GM10847 (cell line): ENCODE measurements around the gene UNC5B.

Source experiments
- POLR2A ChIP-seq: IDR thresholded peaks from 2 replicates; pipeline ENCODE4 v1.6.1; 2011; ENCODE audit not compliant: insufficient read length; ENCODE audit errors: extremely low read depth

Gene UNC5B

DNA sequence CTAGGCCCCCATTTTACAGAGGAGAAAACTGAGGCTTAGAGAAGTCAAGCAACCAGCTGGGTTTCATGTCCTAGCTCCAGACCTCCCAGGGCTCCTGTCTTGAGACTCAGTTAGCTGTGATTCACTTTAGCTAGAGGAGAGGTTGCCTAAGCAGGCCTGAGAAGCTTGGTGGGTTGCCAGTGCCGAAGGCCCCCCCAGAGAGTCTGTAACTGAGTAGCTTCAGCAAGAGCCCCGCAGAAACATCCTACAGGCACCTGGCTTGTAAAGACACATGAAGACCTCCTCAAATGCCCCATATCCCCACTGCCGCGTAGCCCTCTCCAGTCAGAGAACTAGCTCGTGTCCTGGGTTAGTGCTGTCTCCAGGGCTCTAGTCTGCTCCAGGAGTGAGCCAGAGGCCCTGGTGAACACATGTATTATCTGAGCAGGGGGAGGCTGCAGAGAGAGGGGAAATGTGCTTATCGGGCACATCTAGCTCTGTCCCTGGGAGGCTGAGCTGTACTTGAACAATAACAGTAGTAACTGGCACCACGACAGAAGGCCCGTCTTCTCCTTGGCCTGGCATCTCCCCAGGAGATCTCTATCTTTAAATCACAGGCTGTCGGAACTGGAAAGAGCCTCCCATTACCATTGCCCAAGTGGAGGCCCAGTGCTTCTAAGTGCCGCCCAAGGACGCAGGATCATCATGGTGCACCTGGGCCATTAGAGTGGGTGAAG lies 28.9 kb downstream of the UNC5B start:
- no peak for TF ChIP-seq POLR2A

GRCh38 chr10:71241830-71242621 lies 29.7 kb downstream of the UNC5B start:
- TF ChIP-seq POLR2A: no peak

DNA sequence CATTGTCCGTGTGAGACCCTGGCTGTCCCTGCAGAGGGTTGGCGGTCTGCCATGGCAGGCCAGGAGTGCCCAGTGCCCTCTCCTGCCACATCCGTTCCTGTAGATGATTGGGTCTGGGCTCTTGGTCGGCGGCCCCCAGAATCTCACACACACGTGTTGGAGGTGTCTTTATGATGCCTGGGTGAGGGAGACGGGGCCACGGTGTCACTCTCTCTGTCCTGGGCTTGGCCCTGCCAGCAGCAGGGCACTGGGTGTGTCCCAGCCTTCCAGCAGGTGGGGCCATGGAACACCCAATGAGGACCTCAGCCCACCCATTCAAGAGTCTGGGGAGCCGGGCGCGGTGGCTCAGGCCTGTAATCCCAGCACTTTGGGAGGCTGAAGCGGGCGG lies 30.2 kb downstream of the UNC5B start:
- no peak for TF ChIP-seq POLR2A

DNA sequence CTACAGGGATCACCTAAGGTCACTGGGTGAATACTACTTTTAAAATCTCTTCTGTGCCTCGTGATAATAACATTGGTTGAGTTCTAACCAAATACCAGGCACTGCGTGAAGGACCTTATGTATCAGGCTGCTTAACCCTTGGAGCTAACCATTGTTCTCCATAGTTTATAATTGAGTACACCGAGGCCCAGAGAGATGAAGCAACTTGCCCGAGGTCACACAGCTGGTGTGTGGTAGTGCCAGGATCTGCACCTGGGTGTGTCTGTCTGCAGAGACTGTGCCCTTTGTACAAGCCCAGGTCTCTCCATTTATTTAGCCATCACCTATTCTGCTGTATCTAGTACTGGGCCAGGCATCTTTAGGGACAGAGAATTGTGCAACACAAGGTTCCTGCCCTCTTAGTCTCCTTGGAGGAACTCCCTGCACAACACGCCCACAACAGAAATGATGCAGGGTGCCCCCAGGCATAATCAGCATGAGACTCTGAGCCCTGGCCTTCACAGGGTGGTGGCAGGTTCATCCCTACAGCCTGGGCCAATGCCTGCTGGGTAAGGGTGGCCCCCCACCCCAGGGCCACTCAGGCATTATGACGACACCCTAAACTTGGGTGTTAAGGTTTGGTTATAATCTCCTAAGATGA lies 31.5 kb downstream of the UNC5B start:
- TF ChIP-seq POLR2A: no peak

GRCh38 chr10:71244431-71245419 lies 32.4 kb downstream of the UNC5B start:
- TF ChIP-seq POLR2A: no peak

DNA sequence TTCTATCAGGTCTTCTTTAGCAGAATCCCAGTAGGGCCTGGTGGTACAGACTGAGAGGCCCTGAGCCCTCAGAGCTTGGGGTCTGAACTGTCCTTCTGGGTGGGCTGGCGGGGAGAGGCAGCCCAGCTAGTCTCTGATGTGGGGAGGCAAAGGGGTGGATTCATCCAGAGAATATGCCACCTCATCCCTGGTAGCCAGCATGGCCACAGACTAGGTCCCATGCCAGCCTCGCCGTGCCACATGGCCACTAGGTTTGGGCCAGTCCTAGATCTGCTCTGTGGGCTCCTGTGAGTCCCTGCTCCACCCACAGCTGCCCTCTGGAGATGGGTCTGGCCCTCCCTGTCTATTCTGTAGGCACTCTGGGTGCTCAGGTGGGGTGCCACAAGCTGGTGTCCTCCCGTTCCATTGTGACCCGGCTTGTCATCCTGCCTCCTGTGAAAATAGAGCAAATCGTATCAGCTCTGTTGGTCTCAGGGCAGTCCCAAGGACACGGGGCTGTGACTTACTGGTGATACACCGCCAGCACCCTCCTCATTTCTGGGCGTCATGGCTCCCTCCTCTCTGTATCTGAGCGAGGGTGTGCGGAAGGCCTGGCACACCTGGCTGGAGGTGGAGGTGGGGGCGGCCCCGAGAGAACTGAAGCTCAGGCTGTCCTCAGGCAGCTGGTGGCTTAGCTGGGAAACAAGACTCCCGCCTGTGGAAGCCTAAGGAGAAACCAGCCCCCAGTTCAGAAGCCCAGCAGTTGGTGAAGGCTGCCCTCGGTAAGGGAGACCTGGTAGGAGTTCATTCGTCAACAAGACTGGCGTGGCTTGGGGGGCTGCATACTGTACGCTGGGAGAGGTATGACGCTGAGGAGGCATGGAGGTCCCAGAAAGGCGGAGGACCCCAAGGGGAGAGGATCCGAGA lies 33.3 kb downstream of the UNC5B start:
- no peak for TF ChIP-seq POLR2A

DNA sequence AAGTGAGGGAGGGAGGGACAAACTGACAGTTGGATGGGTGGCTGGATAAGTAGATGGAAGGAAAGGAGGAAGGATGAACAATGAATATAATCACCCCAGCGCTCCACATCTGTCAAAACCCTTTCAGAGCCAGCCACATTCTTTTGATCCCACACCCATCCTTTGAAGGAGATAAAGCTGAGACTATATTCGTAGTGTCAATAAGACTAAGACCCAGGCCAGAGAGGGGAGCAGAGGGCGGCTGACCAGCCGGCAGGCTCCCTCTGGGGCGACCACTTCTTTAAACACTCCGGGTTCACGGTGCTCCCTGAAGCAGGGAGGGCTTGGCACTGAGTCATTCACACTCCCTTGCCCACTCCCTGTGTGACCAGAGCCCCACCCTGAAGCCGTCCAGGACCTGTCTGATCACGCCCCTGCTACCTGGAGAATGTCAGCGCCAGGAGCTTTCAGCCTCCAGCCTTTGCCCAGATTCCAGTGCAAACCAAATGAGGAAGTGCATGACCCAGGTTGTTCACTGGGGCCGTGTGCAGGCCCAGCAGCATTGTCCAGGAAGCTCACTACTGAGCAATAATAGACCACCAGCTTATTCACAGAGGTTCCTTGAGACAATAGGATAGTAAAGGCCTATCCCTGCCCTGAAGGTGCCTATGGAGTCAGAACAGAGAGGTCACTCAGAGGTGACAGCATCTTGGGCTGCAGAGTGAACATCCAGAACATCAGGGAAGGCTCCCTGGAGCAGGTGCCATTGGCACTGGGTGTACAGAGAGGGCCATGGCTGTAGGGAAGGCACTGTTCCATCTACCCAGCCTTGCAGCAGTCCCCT lies 34.4 kb downstream of the UNC5B start:
- TF ChIP-seq POLR2A: no peak

DNA sequence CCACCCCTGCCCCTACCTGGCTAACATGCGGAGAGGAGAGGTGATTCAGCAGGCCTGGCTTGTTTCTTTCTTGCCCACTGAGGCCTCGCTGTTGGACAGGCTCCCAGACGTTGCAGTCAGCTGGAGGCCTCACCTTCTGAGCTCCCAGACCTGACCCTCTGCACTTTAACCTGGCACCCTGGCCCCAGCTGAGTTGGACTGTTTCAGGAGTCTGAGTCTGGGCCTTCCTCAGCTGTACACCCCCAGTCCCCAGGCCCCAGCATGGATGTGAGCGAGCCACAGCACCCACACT lies 35.0 kb downstream of the UNC5B start:
- no peak for TF ChIP-seq POLR2A

GRCh38 chr10:71247804-71248203 lies 35.4 kb downstream of the UNC5B start:
- TF ChIP-seq POLR2A: no peak

- TF ChIP-seq POLR2A: no peak
These were observed 35.8 kb downstream of the UNC5B start for GRCh38 chr10:71248210-71248609.

DNA sequence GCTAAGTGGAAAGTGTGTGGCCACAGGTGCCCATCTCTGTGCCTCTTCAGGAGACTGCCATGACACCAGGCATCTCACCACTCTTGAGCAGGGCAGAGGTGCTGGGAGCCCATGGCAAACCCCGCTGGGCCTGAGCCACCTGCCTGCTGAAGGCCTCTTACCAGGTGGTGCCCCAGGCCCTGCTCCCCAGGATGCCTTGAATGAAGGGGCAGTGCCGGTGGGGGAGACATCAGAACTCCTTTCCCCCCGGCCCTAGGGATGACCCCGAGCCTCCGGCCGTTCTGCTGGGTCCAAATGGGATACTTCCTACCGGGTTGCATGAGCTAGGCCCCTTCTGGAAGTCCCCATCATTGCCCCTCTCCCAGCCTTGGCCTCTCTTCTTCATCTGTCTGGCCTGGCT lies 37.6 kb downstream of the UNC5B start:
- TF ChIP-seq POLR2A: no peak

GRCh38 chr10:71250405-71250804 lies 38.0 kb downstream of the UNC5B start:
- no peak for TF ChIP-seq POLR2A

DNA sequence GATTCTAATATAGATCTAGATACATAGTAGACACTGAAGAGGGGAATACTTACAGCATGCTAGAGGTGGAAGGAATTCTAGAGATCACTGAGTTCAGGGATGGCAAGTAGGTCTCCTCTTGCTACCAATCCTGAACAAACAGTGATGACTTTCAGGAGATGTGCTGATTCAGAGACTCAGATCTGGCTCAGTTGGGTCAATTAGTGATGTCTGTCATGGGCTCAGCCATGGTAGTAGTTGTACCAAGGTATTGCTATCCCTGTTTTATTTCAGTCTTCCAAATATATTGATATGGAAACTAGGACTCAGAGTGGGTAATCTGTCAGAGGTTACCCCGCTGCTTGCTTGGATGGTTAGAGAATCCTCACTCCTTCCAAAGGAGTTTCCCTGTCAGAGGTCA lies 38.5 kb downstream of the UNC5B start:
- no peak for TF ChIP-seq POLR2A

DNA sequence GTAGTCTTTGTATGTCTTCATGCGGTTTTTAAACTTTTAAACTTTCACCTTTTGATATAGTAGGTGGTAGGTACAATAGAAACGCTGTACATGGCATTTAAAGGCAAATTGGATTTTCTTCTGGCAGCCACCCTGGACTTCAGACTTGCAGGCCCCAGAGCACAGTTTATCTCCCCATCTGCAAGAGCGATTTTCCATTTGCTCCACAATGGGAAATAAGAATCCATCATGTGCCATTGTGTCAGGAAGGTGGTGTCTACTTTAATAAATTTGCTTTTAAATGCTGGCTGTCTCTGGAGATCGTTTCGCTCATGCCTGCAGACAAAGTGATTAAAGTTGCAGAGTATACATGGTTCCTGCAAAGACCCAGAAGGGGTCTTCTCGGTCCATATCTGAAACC lies 38.9 kb downstream of the UNC5B start:
- no peak for TF ChIP-seq POLR2A

GRCh38 chr10:71252220-71252619 lies 39.9 kb downstream of the UNC5B start:
- TF ChIP-seq POLR2A: no peak
